Bronchus fibroblast of lung (primary cell): Measurements from ENCODE around the gene CST9L. TPM values are rescaled to one million over a fixed set of nuclear protein-coding genes. Genes with fewer than 3 reads are reported as not detected.

Experiments used
- total RNA-seq: library from RNA; depleted of rRNA; stranded (reverse); fragments of >200 nt; gene quantifications from 2 replicates; pipeline ENCODE4 v1.2.3, GENCODE V29; 2015

The CST9L gene, protein sequence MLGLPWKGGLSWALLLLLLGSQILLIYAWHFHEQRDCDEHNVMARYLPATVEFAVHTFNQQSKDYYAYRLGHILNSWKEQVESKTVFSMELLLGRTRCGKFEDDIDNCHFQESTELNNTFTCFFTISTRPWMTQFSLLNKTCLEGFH
- total RNA-seq = not detected in 2 replicates

DNA sequence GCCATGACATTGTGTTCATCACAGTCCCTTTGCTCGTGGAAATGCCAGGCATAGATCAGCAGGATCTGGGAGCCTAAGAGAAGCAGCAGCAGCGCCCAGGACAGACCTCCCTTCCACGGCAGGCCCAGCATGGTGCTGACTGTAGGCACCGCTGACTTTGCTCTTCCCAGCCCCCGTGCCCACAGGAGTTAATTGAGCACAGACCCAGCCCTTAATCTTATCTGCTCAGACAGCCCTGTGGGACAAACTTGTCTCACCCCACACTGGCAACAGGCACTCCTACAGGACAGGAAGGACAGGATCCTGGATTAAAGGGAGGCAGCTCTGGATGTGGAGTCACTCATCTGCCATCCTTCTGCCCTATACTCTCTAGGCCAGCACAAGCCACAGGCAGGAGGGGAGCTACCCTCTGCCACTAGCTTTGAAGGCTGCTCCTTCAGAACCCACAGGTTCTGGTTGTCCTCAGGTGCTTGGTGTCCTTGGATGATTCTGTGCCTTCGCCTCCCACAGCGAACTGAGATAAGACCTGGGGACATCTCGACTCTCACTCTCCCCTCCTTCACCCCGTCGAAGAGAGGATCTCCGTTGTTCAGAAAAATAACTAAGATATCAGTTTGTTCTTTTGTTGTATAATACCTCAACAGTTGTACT is at the start of gene CST9L:
CST9L (minus strand) TSS at position 165 of the 651 bp plus-strand sequence; CDS start at position 131, 34 bp downstream.

DNA sequence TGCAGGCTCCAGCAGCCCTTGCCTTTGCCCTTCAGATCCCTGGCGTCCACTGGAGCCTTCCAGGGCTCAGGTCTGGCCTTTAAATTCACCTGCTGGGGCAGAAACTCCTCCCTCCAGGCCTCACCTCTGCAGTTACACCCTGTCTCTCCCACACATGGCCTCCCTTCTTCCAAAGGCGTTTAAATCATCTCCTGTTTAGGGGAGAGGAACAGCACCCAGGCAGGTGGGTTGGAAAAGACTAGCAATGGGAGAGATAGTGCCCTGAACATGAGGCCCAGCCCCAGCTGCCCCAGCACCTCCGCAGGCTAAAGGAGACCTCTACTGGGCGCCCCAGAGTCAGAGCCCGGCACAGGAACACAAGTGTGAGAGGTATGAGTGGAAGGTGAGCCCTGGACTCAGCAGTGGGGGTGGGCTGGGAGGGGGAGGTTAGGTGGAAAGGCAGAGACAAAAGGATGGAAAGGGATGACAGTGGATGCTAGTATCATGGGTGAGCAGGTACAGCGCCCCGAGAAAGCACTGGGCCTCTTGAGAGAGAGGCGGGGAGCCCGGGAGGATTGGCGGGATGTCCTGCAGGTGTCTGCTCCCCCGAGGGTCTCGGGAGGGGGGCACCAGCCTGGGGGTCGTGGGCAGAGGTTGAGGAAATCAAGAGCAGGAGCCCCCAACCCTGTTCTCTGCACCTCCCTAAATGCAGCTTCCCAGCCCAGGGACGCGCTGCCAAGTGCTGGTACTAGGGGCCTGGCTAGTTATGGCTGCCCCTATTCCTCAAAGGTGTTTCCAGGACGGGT is 37.8 kb upstream of the CST9L start, which contains the start of gene CST9:
CST9 (minus strand) TSS at position 51 of the 785 bp plus-strand sequence. CDS start 53 bp downstream, outside the sequence.

Other genes starting within 250 kb of the CST9L start
- 42.5 and 45.5 TPM in 2 replicates for gene NXT1, start 217.7 kb downstream of the CST9L start, total RNA-seq
- 10.7 and 15.6 TPM in 2 replicates for gene GZF1, start 206.3 kb downstream of the CST9L start, total RNA-seq
- gene NAPB, start 147.0 kb downstream of the CST9L start, total RNA-seq = 1.2 and 2.2 TPM in 2 replicates
- not detected in 2 replicates for gene CSTL1, start 128.8 kb downstream of the CST9L start, total RNA-seq
- gene CST11, start 115.6 kb downstream of the CST9L start, total RNA-seq = not detected in 2 replicates
- gene CST8, start 77.4 kb downstream of the CST9L start, total RNA-seq = not detected in 2 replicates
- not detected in 2 replicates for gene CST9, start 37.4 kb upstream of the CST9L start, total RNA-seq
- 430 and 459 TPM in 2 replicates for gene CST3, start 69.5 kb upstream of the CST9L start, total RNA-seq
- not detected in 2 replicates for gene CST4, start 120.6 kb upstream of the CST9L start, total RNA-seq
- not detected in 2 replicates for gene CST1, start 182.5 kb upstream of the CST9L start, total RNA-seq